Duodenal mucosa (tissue), 2 donors: ENCODE results near the gene FAM83B.
A peak's percentile ranks its signal among the peaks of the same experiment; 100 is the strongest.
"Not testable (repeated sequence)": the region's sequence is repeated elsewhere in the genome, so short reads cannot be mapped to it uniquely, and the experiment has no call there.

ENCODE experiments used
- H3K27ac ChIP-seq: one replicate; pipeline ENCODE4 v1.7.0; 2013; ENCODE audit warnings: low read depth, low read length
- H3K27me3 ChIP-seq, 2 donors: one replicate each; pipeline ENCODE4 v1.7.0; 2013; ENCODE audit warnings: low read length in 2 of 2, control low read depth in 1 of 2; ENCODE audit not compliant: insufficient read depth in 2 of 2, control insufficient read depth in 1 of 2
- H3K36me3 ChIP-seq, 2 donors: one replicate each; pipeline ENCODE4 v1.7.0; 2013; ENCODE audit warnings: low read length in 2 of 2, control low read depth in 1 of 2; ENCODE audit not compliant: insufficient read depth in 2 of 2, control insufficient read depth in 1 of 2
- H3K4me1 ChIP-seq, 2 donors: one replicate each; pipeline ENCODE4 v1.7.0; 2013; ENCODE audit warnings: low read length in 2 of 2, control low read depth in 1 of 2; ENCODE audit not compliant: insufficient read depth in 2 of 2, control insufficient read depth in 1 of 2
- H3K4me3 ChIP-seq, 2 donors: one replicate each; pipeline ENCODE4 v1.7.0; 2013; ENCODE audit warnings: low read length in 2 of 2, low read depth in 1 of 2
- H3K9ac ChIP-seq, 2 donors: one replicate each; pipeline ENCODE4 v1.7.0; 2013; ENCODE audit warnings: low read length in 2 of 2, low read depth in 1 of 2
- H3K9me3 ChIP-seq, 2 donors: one replicate each; pipeline ENCODE4 v1.7.0; 2013; ENCODE audit warnings: low read length in 2 of 2, control low read depth in 1 of 2; ENCODE audit not compliant: control insufficient read depth in 1 of 2

The FAM83B gene, protein sequence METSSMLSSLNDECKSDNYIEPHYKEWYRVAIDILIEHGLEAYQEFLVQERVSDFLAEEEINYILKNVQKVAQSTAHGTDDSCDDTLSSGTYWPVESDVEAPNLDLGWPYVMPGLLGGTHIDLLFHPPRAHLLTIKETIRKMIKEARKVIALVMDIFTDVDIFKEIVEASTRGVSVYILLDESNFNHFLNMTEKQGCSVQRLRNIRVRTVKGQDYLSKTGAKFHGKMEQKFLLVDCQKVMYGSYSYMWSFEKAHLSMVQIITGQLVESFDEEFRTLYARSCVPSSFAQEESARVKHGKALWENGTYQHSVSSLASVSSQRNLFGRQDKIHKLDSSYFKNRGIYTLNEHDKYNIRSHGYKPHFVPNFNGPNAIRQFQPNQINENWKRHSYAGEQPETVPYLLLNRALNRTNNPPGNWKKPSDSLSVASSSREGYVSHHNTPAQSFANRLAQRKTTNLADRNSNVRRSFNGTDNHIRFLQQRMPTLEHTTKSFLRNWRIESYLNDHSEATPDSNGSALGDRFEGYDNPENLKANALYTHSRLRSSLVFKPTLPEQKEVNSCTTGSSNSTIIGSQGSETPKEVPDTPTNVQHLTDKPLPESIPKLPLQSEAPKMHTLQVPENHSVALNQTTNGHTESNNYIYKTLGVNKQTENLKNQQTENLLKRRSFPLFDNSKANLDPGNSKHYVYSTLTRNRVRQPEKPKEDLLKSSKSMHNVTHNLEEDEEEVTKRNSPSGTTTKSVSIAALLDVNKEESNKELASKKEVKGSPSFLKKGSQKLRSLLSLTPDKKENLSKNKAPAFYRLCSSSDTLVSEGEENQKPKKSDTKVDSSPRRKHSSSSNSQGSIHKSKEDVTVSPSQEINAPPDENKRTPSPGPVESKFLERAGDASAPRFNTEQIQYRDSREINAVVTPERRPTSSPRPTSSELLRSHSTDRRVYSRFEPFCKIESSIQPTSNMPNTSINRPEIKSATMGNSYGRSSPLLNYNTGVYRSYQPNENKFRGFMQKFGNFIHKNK

GRCh38 chr6:54846243-54846856 lies at the start of gene FAM83B:
Gene FAM83B, plus strand, starts transcription at chr6:54846771. Its CDS starts 23,476 bp downstream, at chr6:54870247.
- Histone ChIP-seq H3K4me1 (peaks cover 5 to 21% of the 10 kb centered on the region in 2 donors), H3K36me3 (no peaks in the 10 kb centered on the region), H3K4me3 (peak within 1 kb of the TSS; percentile 82 to 84), H3K27me3 (no peaks in the 10 kb centered on the region), H3K27ac (peak within 1 kb of the TSS; percentile 86), H3K9ac (peak within 1 kb of the TSS; percentile 83 to 87), H3K9me3 (no peaks in the 10 kb centered on the region)

DNA sequence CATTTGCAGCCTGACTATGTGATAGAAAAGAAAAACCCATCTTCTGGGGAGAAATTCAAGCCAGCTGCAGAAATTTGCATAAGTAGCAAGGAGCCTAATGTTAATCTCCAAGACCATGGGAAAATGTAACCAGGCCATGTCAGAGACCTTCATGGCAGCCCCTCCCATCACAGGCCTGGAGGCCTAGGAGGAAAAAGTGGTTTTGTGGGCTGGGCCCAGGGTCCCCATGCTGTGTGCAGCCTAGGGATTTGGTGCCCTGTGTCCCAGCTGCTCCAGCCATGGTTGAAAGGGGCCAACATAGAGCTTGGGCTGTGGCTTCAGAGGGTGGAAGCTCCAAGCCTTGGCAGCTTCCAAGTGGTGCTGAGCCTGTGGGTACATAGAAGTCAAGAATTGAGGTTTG lies 49.7 kb upstream of the FAM83B start:
- not testable (repeated sequence) for H3K4me3 ChIP-seq, H3K27me3 ChIP-seq

DNA sequence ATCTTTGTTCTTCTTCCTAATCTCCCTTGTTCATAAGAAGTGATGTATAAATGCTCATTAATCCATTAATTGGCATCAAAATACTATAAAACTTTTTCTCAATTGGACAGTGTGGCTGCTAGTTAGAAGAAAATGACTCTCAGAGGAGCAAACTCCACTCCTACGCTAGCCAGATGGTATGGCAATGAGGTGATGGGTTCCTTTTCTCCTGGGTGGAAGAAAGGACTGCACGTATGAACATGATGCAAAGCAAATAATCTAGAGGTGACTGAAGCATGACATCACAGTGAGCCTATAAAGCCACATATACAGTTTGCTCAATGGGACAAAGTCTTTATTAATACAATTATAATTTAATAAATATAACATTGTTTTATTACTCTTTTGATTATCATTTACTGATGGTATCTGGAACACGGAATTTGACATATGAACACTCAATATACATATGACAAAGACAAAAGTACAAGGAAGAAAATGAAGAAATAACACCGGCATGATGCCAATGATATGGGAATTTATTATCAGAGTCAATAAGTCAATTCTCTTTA lies 46.4 kb upstream of the FAM83B start:
- no peak overlapping the region for H3K4me3 ChIP-seq
- no peaks in the 10 kb centered on the region for H3K36me3 ChIP-seq
- H3K9me3 ChIP-seq, result no peaks in the 10 kb centered on the region
- no peak overlapping the region for H3K9ac ChIP-seq
- no peaks in the 10 kb centered on the region for H3K27me3 ChIP-seq
- H3K4me1 ChIP-seq, result peaks cover 0 to 23% of the 10 kb centered on the region in 2 donors
- H3K27ac ChIP-seq, result no peak overlapping the region

More for the DNA sequence above, 49.7 kb upstream of the FAM83B start:
- not testable (repeated sequence) for H3K9me3 ChIP-seq, H3K27ac ChIP-seq, H3K9ac ChIP-seq, H3K36me3 ChIP-seq
- peaks cover 0 to 11% of the 10 kb centered on the region in 2 donors for H3K4me1 ChIP-seq

GRCh38 chr6:54801244-54801643 lies 45.3 kb upstream of the FAM83B start:
- no peak overlapping the region for H3K27ac ChIP-seq
- H3K36me3 ChIP-seq, result no peaks in the 10 kb centered on the region
- H3K9ac ChIP-seq, result no peak overlapping the region
- H3K4me3 ChIP-seq, result no peak overlapping the region
- H3K4me1 ChIP-seq, result peaks cover 0 to 23% of the 10 kb centered on the region in 2 donors
- H3K27me3 ChIP-seq, result no peaks in the 10 kb centered on the region
- no peaks in the 10 kb centered on the region for H3K9me3 ChIP-seq

DNA sequence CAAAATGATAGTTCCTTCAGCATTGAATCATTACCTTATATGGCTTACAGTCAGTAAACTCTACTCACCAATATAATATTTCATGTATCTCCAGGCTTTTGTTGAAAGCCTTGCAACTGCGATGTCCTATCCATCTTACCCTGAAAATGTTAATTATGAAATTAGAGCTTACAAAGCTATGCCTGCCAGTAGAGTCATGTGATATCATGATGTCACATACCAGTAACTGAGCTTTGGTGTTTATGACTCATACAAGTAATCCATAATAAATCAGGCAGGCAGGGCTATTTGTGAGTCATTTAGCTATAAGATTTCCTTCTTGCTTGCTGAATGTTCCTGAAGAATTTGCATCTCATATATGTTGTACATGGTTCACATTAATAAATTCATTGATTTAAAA lies 44.9 kb upstream of the FAM83B start:
- no peaks in the 10 kb centered on the region for H3K36me3 ChIP-seq
- H3K9me3 ChIP-seq, result no peaks in the 10 kb centered on the region
- H3K27ac ChIP-seq, result no peak overlapping the region
- peaks cover 0 to 23% of the 10 kb centered on the region in 2 donors for H3K4me1 ChIP-seq
- no peaks in the 10 kb centered on the region for H3K27me3 ChIP-seq
- no peak overlapping the region for H3K4me3 ChIP-seq
- no peak overlapping the region for H3K9ac ChIP-seq

- no peak overlapping the region for H3K4me3 ChIP-seq
- H3K27ac ChIP-seq, result no peak overlapping the region
- peaks cover 0 to 23% of the 10 kb centered on the region in 2 donors for H3K4me1 ChIP-seq
- no peak overlapping the region for H3K9ac ChIP-seq
- no peaks in the 10 kb centered on the region for H3K27me3 ChIP-seq
- H3K9me3 ChIP-seq, result no peaks in the 10 kb centered on the region
- no peaks in the 10 kb centered on the region for H3K36me3 ChIP-seq
These were observed 43.6 kb upstream of the FAM83B start for GRCh38 chr6:54802775-54803634.

DNA sequence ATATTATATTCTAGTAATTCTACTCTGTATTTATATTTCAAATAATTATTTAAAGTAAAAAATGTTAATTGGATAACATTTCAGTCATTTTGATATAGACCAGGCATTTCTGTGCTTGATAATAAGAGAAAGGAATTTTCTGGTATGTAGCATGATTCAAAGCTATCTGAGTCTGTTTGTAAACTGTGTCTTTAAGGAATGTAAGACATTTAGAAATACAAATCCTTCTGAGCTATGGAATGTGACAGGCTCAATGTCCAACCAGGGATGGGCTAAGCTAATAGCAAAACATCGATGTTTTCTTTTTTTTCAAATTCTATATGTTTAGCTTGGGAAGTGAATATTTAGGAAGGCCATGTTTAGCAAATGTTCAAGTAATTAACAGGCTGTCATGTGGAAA lies 41.5 kb upstream of the FAM83B start:
- H3K4me3 ChIP-seq, result no peak overlapping the region
- H3K27ac ChIP-seq, result no peak overlapping the region

DNA sequence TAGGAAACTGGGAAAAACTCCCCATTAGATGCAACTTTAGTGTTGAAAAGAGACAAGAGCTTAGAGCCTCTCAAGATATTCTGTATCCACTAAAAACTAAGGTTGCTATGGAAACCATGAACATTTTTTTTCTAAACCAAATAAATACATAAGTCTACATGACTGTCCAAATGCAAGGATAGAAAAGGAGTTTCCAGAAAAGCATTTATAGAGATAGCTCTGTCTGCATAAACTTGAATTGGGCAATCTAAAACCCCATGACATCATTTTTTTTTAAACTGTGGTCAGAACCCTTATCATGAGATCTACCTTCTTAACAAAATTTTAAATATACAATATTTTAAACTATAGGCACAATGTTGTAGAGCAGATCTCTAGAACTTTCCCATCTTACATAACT lies 36.4 kb upstream of the FAM83B start:
- H3K27ac ChIP-seq, result no peak overlapping the region
- H3K36me3 ChIP-seq, result no peaks in the 10 kb centered on the region
- no peaks in the 10 kb centered on the region for H3K9me3 ChIP-seq
- H3K27me3 ChIP-seq, result no peaks in the 10 kb centered on the region
- no peak overlapping the region for H3K9ac ChIP-seq
- H3K4me1 ChIP-seq, result no peaks in the 10 kb centered on the region
- H3K4me3 ChIP-seq, result no peak overlapping the region

More for the DNA sequence above, 41.5 kb upstream of the FAM83B start:
- H3K27me3 ChIP-seq, result no peaks in the 10 kb centered on the region
- H3K4me1 ChIP-seq, result peaks cover 0 to 23% of the 10 kb centered on the region in 2 donors
- H3K36me3 ChIP-seq, result no peaks in the 10 kb centered on the region
- no peaks in the 10 kb centered on the region for H3K9me3 ChIP-seq
- H3K9ac ChIP-seq, result no peak overlapping the region

- Histone ChIP-seq H3K4me1 (no peaks in the 10 kb centered on the region), H3K4me3 (no peak overlapping the region), H3K36me3 (no peaks in the 10 kb centered on the region), H3K27ac (no peak overlapping the region), H3K9ac (no peak overlapping the region), H3K27me3 (no peaks in the 10 kb centered on the region), H3K9me3 (no peaks in the 10 kb centered on the region)
These were observed 32.7 kb upstream of the FAM83B start for GRCh38 chr6:54813892-54814291.
